ENCODE results near the gene NMNAT2. TPM values are rescaled to one million over a fixed set of nuclear protein-coding genes. Genes with fewer than 3 reads are reported as not detected.

The NMNAT2 gene
- total RNA-seq, 1 experiment from 2014 or later, result 8.8 TPM

DNA sequence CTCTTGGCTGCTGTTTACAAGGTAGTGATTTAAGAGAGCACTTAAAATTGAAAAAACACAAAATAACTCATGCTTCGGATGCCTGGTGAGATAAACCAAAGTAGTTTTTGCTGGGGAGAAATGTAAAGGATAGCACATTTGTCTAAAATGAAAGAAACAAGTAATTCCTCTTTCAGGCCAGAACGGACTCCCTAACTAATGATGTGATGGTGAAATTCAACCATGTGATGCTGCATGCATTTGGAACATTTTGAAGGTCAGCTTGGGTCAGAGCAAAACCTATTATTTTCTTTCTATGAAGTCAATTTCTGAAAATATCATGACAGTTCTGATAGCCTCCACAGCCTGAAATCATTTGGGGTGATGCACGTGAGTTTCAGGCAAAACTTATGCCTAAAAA is 27.6 kb downstream of the NMNAT2 start:
- no peak overlapping the region for H3K4me3 Mint-ChIP-seq
- H3K4me1 Mint-ChIP-seq, result no peaks in the 10 kb centered on the region
- no peaks in the 10 kb centered on the region for H3K36me3 Mint-ChIP-seq
- ATAC-seq (no peak), DNase-seq (ENCODE audit: low spot score) (no peak)
- ChIA-PET POLR2A (no interaction called here), CTCF (no interaction called here)
- no peak overlapping the region for H3K27ac Mint-ChIP-seq
- TF ChIP-seq ZNF416 (CRISPR knock-in tag; IDR thresholded peaks at IDR 0.05), result no peak
- TF ChIP-seq, protein P1, sequence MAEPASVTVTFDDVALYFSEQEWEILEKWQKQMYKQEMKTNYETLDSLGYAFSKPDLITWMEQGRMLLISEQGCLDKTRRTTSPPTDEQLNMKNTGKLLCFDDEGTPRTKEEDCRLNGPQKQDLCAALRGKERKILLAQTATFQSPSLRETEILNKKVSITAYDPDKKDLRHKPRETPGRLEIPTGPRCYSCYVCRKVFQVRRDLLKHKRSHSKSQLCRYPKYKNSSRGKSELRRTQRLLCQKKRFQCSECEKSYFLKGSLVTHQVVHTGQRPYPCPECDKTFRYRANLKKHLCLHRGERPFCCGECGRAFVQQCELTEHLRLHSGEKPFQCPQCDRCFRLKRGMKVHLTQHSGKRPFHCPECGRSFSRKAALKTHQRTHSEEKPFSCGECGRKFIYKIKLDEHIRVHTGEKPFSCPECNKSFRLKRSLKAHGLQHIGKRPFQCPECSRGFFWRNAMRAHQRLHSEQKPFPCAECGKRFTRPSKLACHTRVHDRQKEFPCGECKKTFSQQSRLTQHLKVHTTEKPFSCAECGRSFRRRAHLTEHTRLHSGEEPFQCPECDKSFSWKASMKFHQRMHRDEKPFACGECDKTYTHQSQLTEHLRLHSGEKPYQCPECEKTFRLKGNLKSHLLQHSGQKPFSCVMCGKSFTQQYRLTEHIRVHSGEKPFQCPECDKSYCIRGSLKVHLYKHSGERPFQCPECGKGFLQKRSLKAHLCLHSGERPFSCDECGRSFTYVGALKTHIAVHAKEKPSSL (CRISPR knock-in tag; conservative IDR thresholded peaks at IDR 0.05), result no peak
- H3K27me3 Mint-ChIP-seq (ENCODE audit: low read depth), result no peaks in the 10 kb centered on the region; the same call in 1 of the 2 replicates
- no peaks in the 10 kb centered on the region for H3K9me3 Mint-ChIP-seq

DNA sequence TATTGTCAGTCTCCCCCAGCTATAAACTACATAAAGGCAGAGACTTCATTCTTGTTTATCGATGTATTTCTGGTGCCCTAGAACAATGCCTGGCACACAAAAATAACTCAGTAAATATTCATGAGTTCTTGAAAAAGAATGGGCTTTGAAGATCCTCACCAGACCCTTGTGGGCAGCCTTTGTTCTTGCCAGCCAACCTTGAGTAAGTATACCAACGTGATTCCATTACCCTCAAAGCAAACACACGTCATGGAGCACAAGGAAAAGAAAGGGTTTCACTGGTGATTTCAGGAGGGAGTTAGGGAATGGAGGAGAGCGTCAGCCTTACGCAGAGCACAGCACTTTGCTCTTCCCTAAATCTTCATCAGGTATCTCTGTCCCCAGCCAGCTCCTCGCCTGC is 29.4 kb downstream of the NMNAT2 start:
- no peak overlapping the region for H3K27ac Mint-ChIP-seq

More for the DNA sequence above, 29.4 kb downstream of the NMNAT2 start:
- Mint-ChIP-seq H3K4me3 (no peak overlapping the region), H3K36me3 (no peaks in the 10 kb centered on the region), H3K9me3 (0 out of 2 replicates have a peak, but pooled peaks cover under 1% of the 10 kb centered on the region), H3K4me1 (no peaks in the 10 kb centered on the region), H3K27me3 (ENCODE audit: low read depth) (no peaks in the 10 kb centered on the region)
- TF ChIP-seq CBFB (CRISPR knock-in tag; IDR thresholded peaks at IDR 0.05; ENCODE audit: low read depth) (no peak), NR2C2 (CRISPR knock-in tag; IDR thresholded peaks at IDR 0.05) (no peak), ZNF416 (CRISPR knock-in tag; IDR thresholded peaks at IDR 0.05) (no peak), TP53 (CRISPR knock-in tag; IDR thresholded peaks at IDR 0.05) (no peak), NFATC4 (CRISPR knock-in tag; IDR thresholded peaks at IDR 0.05) (no peak), MXD4 (CRISPR knock-in tag; IDR thresholded peaks at IDR 0.05; ENCODE audit: borderline replicate concordance) (no peak), EMX1 (CRISPR knock-in tag; IDR thresholded peaks at IDR 0.05) (no peak), ZBTB21 (CRISPR knock-in tag; IDR thresholded peaks at IDR 0.05; ENCODE audit: borderline replicate concordance) (no peak), ZNF317 (CRISPR knock-in tag; IDR thresholded peaks at IDR 0.05; ENCODE audit: borderline replicate concordance, low read depth) (no peak), TCF7 (CRISPR knock-in tag; IDR thresholded peaks at IDR 0.05; ENCODE audit: low read depth) (no peak), CREB1 (CRISPR knock-in tag; IDR thresholded peaks at IDR 0.05) (no peak), NR1H2 (CRISPR knock-in tag; IDR thresholded peaks at IDR 0.05) (no peak)
- TF ChIP-seq, protein P2, sequence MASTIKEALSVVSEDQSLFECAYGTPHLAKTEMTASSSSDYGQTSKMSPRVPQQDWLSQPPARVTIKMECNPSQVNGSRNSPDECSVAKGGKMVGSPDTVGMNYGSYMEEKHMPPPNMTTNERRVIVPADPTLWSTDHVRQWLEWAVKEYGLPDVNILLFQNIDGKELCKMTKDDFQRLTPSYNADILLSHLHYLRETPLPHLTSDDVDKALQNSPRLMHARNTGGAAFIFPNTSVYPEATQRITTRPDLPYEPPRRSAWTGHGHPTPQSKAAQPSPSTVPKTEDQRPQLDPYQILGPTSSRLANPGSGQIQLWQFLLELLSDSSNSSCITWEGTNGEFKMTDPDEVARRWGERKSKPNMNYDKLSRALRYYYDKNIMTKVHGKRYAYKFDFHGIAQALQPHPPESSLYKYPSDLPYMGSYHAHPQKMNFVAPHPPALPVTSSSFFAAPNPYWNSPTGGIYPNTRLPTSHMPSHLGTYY (CRISPR knock-in tag; IDR thresholded peaks at IDR 0.05), result no peak
- TF ChIP-seq, protein P3, sequence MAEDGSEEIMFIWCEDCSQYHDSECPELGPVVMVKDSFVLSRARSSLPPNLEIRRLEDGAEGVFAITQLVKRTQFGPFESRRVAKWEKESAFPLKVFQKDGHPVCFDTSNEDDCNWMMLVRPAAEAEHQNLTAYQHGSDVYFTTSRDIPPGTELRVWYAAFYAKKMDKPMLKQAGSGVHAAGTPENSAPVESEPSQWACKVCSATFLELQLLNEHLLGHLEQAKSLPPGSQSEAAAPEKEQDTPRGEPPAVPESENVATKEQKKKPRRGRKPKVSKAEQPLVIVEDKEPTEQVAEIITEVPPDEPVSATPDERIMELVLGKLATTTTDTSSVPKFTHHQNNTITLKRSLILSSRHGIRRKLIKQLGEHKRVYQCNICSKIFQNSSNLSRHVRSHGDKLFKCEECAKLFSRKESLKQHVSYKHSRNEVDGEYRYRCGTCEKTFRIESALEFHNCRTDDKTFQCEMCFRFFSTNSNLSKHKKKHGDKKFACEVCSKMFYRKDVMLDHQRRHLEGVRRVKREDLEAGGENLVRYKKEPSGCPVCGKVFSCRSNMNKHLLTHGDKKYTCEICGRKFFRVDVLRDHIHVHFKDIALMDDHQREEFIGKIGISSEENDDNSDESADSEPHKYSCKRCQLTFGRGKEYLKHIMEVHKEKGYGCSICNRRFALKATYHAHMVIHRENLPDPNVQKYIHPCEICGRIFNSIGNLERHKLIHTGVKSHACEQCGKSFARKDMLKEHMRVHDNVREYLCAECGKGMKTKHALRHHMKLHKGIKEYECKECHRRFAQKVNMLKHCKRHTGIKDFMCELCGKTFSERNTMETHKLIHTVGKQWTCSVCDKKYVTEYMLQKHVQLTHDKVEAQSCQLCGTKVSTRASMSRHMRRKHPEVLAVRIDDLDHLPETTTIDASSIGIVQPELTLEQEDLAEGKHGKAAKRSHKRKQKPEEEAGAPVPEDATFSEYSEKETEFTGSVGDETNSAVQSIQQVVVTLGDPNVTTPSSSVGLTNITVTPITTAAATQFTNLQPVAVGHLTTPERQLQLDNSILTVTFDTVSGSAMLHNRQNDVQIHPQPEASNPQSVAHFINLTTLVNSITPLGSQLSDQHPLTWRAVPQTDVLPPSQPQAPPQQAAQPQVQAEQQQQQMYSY (CRISPR knock-in tag; IDR thresholded peaks at IDR 0.05), result no peak
- TF ChIP-seq, protein P4, sequence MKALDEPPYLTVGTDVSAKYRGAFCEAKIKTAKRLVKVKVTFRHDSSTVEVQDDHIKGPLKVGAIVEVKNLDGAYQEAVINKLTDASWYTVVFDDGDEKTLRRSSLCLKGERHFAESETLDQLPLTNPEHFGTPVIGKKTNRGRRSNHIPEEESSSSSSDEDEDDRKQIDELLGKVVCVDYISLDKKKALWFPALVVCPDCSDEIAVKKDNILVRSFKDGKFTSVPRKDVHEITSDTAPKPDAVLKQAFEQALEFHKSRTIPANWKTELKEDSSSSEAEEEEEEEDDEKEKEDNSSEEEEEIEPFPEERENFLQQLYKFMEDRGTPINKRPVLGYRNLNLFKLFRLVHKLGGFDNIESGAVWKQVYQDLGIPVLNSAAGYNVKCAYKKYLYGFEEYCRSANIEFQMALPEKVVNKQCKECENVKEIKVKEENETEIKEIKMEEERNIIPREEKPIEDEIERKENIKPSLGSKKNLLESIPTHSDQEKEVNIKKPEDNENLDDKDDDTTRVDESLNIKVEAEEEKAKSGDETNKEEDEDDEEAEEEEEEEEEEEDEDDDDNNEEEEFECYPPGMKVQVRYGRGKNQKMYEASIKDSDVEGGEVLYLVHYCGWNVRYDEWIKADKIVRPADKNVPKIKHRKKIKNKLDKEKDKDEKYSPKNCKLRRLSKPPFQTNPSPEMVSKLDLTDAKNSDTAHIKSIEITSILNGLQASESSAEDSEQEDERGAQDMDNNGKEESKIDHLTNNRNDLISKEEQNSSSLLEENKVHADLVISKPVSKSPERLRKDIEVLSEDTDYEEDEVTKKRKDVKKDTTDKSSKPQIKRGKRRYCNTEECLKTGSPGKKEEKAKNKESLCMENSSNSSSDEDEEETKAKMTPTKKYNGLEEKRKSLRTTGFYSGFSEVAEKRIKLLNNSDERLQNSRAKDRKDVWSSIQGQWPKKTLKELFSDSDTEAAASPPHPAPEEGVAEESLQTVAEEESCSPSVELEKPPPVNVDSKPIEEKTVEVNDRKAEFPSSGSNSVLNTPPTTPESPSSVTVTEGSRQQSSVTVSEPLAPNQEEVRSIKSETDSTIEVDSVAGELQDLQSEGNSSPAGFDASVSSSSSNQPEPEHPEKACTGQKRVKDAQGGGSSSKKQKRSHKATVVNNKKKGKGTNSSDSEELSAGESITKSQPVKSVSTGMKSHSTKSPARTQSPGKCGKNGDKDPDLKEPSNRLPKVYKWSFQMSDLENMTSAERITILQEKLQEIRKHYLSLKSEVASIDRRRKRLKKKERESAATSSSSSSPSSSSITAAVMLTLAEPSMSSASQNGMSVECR (CRISPR knock-in tag; IDR thresholded peaks at IDR 0.05; ENCODE audit: borderline replicate concordance), result no peak
- TF ChIP-seq, protein P5, sequence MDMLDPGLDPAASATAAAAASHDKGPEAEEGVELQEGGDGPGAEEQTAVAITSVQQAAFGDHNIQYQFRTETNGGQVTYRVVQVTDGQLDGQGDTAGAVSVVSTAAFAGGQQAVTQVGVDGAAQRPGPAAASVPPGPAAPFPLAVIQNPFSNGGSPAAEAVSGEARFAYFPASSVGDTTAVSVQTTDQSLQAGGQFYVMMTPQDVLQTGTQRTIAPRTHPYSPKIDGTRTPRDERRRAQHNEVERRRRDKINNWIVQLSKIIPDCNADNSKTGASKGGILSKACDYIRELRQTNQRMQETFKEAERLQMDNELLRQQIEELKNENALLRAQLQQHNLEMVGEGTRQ (CRISPR knock-in tag; IDR thresholded peaks at IDR 0.05), result no peak
- TF ChIP-seq, protein P6, sequence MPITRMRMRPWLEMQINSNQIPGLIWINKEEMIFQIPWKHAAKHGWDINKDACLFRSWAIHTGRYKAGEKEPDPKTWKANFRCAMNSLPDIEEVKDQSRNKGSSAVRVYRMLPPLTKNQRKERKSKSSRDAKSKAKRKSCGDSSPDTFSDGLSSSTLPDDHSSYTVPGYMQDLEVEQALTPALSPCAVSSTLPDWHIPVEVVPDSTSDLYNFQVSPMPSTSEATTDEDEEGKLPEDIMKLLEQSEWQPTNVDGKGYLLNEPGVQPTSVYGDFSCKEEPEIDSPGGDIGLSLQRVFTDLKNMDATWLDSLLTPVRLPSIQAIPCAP (CRISPR knock-in tag; IDR thresholded peaks at IDR 0.05), result no peak
- TF ChIP-seq, protein P7, sequence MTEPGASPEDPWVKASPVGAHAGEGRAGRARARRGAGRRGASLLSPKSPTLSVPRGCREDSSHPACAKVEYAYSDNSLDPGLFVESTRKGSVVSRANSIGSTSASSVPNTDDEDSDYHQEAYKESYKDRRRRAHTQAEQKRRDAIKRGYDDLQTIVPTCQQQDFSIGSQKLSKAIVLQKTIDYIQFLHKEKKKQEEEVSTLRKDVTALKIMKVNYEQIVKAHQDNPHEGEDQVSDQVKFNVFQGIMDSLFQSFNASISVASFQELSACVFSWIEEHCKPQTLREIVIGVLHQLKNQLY (CRISPR knock-in tag; IDR thresholded peaks at IDR 0.05), result no peak
- TF ChIP-seq, protein P8, sequence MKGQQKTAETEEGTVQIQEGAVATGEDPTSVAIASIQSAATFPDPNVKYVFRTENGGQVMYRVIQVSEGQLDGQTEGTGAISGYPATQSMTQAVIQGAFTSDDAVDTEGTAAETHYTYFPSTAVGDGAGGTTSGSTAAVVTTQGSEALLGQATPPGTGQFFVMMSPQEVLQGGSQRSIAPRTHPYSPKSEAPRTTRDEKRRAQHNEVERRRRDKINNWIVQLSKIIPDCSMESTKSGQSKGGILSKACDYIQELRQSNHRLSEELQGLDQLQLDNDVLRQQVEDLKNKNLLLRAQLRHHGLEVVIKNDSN (CRISPR knock-in tag; IDR thresholded peaks at IDR 0.05), result no peak
- ChIA-PET POLR2A (no interaction called here), CTCF (interaction anchor here (0.8 kb wide), 1 partner anchor 166 kb away, joined by 3 read pairs; no protein-coding TSS in a partner anchor)
- ATAC-seq, result no peak; the same call in 1 of the 2 replicates
- no peak for DNase-seq (ENCODE audit: low spot score)
